HCT116 (cell line): ENCODE data around the gene PPP2R5A.

Experiments used
- CEBPB ChIP-seq: IDR thresholded peaks from 2 replicates; pipeline ENCODE4 v1.6.1; 2012; ENCODE audit warnings: low read depth
- ELF1 ChIP-seq: IDR thresholded peaks from 2 replicates; pipeline ENCODE4 v1.6.1; 2012; ENCODE audit warnings: low read depth, borderline replicate concordance
- EZH2 ChIP-seq: fragments of 200-600 bp; sonication (generic); IDR thresholded peaks from 2 replicates; pipeline ENCODE4 v1.6.1; 2017; ENCODE audit warnings: antibody characterized with exemption, mixed run types
- EZH2phosphoT487 ChIP-seq: fragments of 200-600 bp; IDR thresholded peaks from 2 replicates; pipeline ENCODE4 v1.6.1; 2018; ENCODE audit warnings: antibody characterized with exemption, borderline replicate concordance
- POLR2A ChIP-seq: IDR thresholded peaks from 2 replicates; pipeline ENCODE4 v1.7.0; 2011; ENCODE audit warnings: borderline replicate concordance; ENCODE audit not compliant: insufficient read depth, insufficient read length; ENCODE audit errors: extremely low read depth
- POLR2AphosphoS5 ChIP-seq: IDR thresholded peaks from 2 replicates; pipeline ENCODE4 v1.6.1; 2011; ENCODE audit warnings: mild to moderate bottlenecking, low read depth, low read length, moderate library complexity
- TCF7L2 ChIP-seq: IDR thresholded peaks from 2 replicates; pipeline ENCODE4 v1.7.0; 2011; ENCODE audit warnings: borderline replicate concordance, inconsistent platforms; ENCODE audit not compliant: insufficient read depth, insufficient read length; ENCODE audit errors: extremely low read depth
- YY1 ChIP-seq: IDR thresholded peaks from 2 replicates; pipeline ENCODE4 v1.6.1; 2011; ENCODE audit warnings: low read length, low read depth, moderate library complexity, mild to moderate bottlenecking; ENCODE audit not compliant: insufficient replicate concordance; ENCODE audit errors: extremely low read depth
- ZNF274 ChIP-seq: fragments of 200-500 bp; sonication (Bioruptor generic); IDR thresholded peaks from 2 replicates; pipeline ENCODE4 v1.6.1; 2014; ENCODE audit warnings: mild to moderate bottlenecking, low read depth, low read length, inconsistent platforms
- TF ChIP-seq, protein P1 (sequence below), 3 experiments: fragments of 200-600 bp in 1 of 3; sonication (generic) in 1 of 3; IDR thresholded peaks in 2 of 3; conservative IDR thresholded peaks in 1 of 3; 2 replicates each; pipeline ENCODE4 v1.5.1; 2012 to 2017; ENCODE audit warnings: low read depth in 2 of 3, low read length in 2 of 3, antibody characterized with exemption in 1 of 3, borderline replicate concordance in 1 of 3, control low read depth in 1 of 3, mild to moderate bottlenecking in 1 of 3, mixed read lengths in 1 of 3, mixed run types in 1 of 3, moderate library complexity in 1 of 3; ENCODE audit not compliant: insufficient read depth in 1 of 3
- TF ChIP-seq, protein P2 (sequence below): IDR thresholded peaks from 2 replicates; pipeline ENCODE4 v1.6.1; 2012
- TF ChIP-seq, protein P3 (sequence below): IDR thresholded peaks from 2 replicates; pipeline ENCODE4 v1.6.1; 2012; ENCODE audit warnings: low read depth

DNA sequence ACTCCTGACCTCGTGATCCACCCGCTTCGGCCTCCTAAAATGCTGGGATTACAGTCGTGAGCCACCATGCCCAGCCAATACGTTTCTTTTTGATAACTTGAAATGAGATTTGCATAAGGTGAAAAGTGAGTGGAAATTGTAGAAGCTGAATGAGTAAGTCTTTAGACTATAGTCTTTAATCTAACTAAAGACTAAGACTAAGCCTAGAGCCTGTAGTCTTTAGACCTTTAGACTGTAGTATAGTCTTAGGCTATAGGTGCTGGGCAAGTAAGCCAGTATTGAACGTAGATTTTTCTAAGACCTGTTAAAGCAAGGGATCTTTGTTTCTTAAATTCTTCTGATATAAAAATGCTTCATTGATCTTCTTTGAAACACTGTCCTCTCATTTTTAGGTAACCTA lies 12.1 kb downstream of the PPP2R5A start:
- TF ChIP-seq TCF7L2 (no peak), POLR2A (no peak), EZH2 (no peak), ELF1 (no peak), ZNF274 (no peak), POLR2AphosphoS5 (no peak), CEBPB (no peak), YY1 (no peak), EZH2phosphoT487 (no peak)
- TF ChIP-seq, protein P1, sequence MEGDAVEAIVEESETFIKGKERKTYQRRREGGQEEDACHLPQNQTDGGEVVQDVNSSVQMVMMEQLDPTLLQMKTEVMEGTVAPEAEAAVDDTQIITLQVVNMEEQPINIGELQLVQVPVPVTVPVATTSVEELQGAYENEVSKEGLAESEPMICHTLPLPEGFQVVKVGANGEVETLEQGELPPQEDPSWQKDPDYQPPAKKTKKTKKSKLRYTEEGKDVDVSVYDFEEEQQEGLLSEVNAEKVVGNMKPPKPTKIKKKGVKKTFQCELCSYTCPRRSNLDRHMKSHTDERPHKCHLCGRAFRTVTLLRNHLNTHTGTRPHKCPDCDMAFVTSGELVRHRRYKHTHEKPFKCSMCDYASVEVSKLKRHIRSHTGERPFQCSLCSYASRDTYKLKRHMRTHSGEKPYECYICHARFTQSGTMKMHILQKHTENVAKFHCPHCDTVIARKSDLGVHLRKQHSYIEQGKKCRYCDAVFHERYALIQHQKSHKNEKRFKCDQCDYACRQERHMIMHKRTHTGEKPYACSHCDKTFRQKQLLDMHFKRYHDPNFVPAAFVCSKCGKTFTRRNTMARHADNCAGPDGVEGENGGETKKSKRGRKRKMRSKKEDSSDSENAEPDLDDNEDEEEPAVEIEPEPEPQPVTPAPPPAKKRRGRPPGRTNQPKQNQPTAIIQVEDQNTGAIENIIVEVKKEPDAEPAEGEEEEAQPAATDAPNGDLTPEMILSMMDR (IDR thresholded peaks at IDR 0.05 in 2 of 3, conservative IDR thresholded peaks at IDR 0.05 in 1 of 3; ENCODE audit: borderline replicate concordance in 1 of 3, insufficient read depth in 1 of 3, low read depth in 2 of 3, low read length in 2 of 3), result no peak
- TF ChIP-seq, protein P2, sequence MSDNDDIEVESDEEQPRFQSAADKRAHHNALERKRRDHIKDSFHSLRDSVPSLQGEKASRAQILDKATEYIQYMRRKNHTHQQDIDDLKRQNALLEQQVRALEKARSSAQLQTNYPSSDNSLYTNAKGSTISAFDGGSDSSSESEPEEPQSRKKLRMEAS, result no peak
- TF ChIP-seq, protein P3, sequence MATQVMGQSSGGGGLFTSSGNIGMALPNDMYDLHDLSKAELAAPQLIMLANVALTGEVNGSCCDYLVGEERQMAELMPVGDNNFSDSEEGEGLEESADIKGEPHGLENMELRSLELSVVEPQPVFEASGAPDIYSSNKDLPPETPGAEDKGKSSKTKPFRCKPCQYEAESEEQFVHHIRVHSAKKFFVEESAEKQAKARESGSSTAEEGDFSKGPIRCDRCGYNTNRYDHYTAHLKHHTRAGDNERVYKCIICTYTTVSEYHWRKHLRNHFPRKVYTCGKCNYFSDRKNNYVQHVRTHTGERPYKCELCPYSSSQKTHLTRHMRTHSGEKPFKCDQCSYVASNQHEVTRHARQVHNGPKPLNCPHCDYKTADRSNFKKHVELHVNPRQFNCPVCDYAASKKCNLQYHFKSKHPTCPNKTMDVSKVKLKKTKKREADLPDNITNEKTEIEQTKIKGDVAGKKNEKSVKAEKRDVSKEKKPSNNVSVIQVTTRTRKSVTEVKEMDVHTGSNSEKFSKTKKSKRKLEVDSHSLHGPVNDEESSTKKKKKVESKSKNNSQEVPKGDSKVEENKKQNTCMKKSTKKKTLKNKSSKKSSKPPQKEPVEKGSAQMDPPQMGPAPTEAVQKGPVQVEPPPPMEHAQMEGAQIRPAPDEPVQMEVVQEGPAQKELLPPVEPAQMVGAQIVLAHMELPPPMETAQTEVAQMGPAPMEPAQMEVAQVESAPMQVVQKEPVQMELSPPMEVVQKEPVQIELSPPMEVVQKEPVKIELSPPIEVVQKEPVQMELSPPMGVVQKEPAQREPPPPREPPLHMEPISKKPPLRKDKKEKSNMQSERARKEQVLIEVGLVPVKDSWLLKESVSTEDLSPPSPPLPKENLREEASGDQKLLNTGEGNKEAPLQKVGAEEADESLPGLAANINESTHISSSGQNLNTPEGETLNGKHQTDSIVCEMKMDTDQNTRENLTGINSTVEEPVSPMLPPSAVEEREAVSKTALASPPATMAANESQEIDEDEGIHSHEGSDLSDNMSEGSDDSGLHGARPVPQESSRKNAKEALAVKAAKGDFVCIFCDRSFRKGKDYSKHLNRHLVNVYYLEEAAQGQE, result no peak
